CD4-positive, alpha-beta memory T cell (primary cell): ENCODE data around the gene DVL2. TPM values are rescaled to one million over a fixed set of nuclear protein-coding genes. Genes with fewer than 3 reads are reported as not detected.

Experiments used
- CTCF ChIA-PET: fragments of 350-600 bp; sonication (Branson Sonifier 250); formaldehyde crosslinking; loops from one replicate; lab custom pipeline; 2021; ENCODE audit warnings: inconsistent platforms; ENCODE audit not compliant: partially characterized antibody; lab: Charles Lee
- POLR2A ChIA-PET: fragments of 350-600 bp; sonication (Branson Sonifier 250); formaldehyde crosslinking; loops from one replicate; lab custom pipeline; 2021; ENCODE audit not compliant: partially characterized antibody; lab: Charles Lee
- DNase-seq, 5 donors: peaks; one replicate each; pipeline versions ENCODE4 v3.0.0 to v3.0.0-alpha.2; 2020 to 2022; ENCODE audit warnings: mixed read lengths in 1 of 5
- H3K27ac ChIP-seq: one replicate; pipeline ENCODE4 v1.7.0; 2013; ENCODE audit warnings: low read depth, low read length
- H3K27me3 ChIP-seq: 2 replicates; pipeline ENCODE4 v1.7.0; 2013; ENCODE audit warnings: mild to moderate bottlenecking, low read length, moderate library complexity; ENCODE audit not compliant: insufficient read depth
- H3K36me3 ChIP-seq: 2 replicates; pipeline ENCODE4 v1.7.0; 2013; ENCODE audit warnings: mild to moderate bottlenecking, low read length, moderate library complexity; ENCODE audit not compliant: insufficient read depth
- H3K4me1 ChIP-seq: 2 replicates; pipeline ENCODE4 v1.7.0; 2013; ENCODE audit warnings: mild to moderate bottlenecking, low read length, moderate library complexity; ENCODE audit not compliant: insufficient read depth
- H3K4me3 ChIP-seq, 2 donors: one replicate each; pipeline ENCODE4 v1.7.0; 2013; ENCODE audit warnings: low read length in 2 of 2, mild to moderate bottlenecking in 1 of 2
- H3K9me3 ChIP-seq, 2 donors: one replicate each; pipeline ENCODE4 v1.7.0; 2013; ENCODE audit warnings: low read length in 2 of 2, control low read depth in 1 of 2; ENCODE audit not compliant: control insufficient read depth in 1 of 2
- H3K27ac Mint-ChIP-seq, 7 donors: one replicate each; pipeline ENCODE4 v1.8.0; 2020 to 2021; ENCODE audit warnings: mixed read lengths in 7 of 7, mild to moderate bottlenecking in 6 of 7, inconsistent platforms in 3 of 7, moderate library complexity in 3 of 7
- H3K27me3 Mint-ChIP-seq, 2 donors: one replicate each; pipeline ENCODE4 v1.8.0; 2020 to 2021; ENCODE audit warnings: mixed read lengths in 2 of 2
- H3K36me3 Mint-ChIP-seq, 2 donors: one replicate each; pipeline ENCODE4 v1.8.0; 2020 to 2021; ENCODE audit warnings: mixed read lengths in 2 of 2, inconsistent platforms in 1 of 2, mild to moderate bottlenecking in 1 of 2
- H3K4me1 Mint-ChIP-seq, 4 donors: one replicate each; pipeline ENCODE4 v1.8.0; 2020 to 2021; ENCODE audit warnings: mixed read lengths in 4 of 4, mild to moderate bottlenecking in 1 of 4
- H3K4me3 Mint-ChIP-seq, 8 donors: one replicate each; pipeline ENCODE4 v1.8.0; 2020 to 2021; ENCODE audit warnings: mixed read lengths in 8 of 8, mild to moderate bottlenecking in 7 of 8, moderate library complexity in 6 of 8, inconsistent platforms in 3 of 8
- H3K9me3 Mint-ChIP-seq, 8 donors: one replicate each; pipeline ENCODE4 v1.8.0; 2020 to 2021; ENCODE audit warnings: mixed read lengths in 8 of 8, mild to moderate bottlenecking in 5 of 8, inconsistent platforms in 3 of 8, moderate library complexity in 1 of 8
- intact Hi-C: fragments of 100-400 bp; cut with micrococcal nuclease; formaldehyde crosslinking; loops from one replicate; pipeline ENCODE4 v1.15.1; 2023
- polyA plus RNA-seq, 2 donors: library from polyadenylated mRNA; unstranded; fragments of 300-500 nt; fragmentation: Illumina TruSeq; gene quantifications; one replicate each; pipeline ENCODE4 v1.2.3, GENCODE V29; 2021
- total RNA-seq, 2 experiments: library from RNA; stranded (reverse); gene quantifications; one replicate each; pipeline ENCODE4 v1.2.3, GENCODE V29; 2021

DVL2 gene
- total and polyA plus RNA-seq, 4 experiments from 2014 or later: 22.0 to 76.8 (median 49.4) TPM

GRCh38 chr17:7261379-7262191 lies 27.3 kb upstream of the DVL2 start:
- POLR2A ChIA-PET: interaction anchor here (0.9 to 2.2 kb wide), 6 partner anchors 10 to 226 kb away, joined by 3 to 6 read pairs (median 3); partner anchors contain the start of genes ACAP1, CTDNEP1, GABARAP and SLC16A13

GRCh38 chr17:7260651-7261378 lies 26.5 kb upstream of the DVL2 start:
- H3K27me3 ChIP-seq: no peaks in the 10 kb centered on the region
- H3K4me1 Mint-ChIP-seq: peaks cover 14 to 31% (median 23%) of the 10 kb centered on the region in 4 donors
- H3K4me1 ChIP-seq: peaks cover 31% of the 10 kb centered on the region
- H3K9me3 Mint-ChIP-seq: no peaks in the 10 kb centered on the region
- H3K36me3 Mint-ChIP-seq: peaks cover 13 to 26% of the 10 kb centered on the region in 2 donors
- H3K27ac Mint-ChIP-seq: peak overlapping the region in 3 of 7 donors; percentile 12 to 35 (median 13)
- H3K27me3 Mint-ChIP-seq: peaks cover 2 to 10% of the 10 kb centered on the region in 2 donors
- ChIA-PET POLR2A (interaction anchor here (0.9 to 1.5 kb wide), 5 partner anchors 9 to 76 kb away, joined by 3 to 4 read pairs (median 3); partner anchors contain the start of genes ACAP1, CTDNEP1 and GABARAP), CTCF (no interaction called here)
- intact Hi-C loops: loop anchor here (1.0 kb wide), 1 partner anchor 9 kb away; the partner anchor contains the start of gene ELP5
- H3K4me3 ChIP-seq: no peak overlapping the region
- peak overlapping the region; percentile 38 to 78 (median 56) for H3K4me3 Mint-ChIP-seq
- no peak for DNase-seq
- H3K9me3 ChIP-seq: no peaks in the 10 kb centered on the region
- H3K27ac ChIP-seq: peak overlapping the region; percentile 46
- H3K36me3 ChIP-seq: peaks cover 7% of the 10 kb centered on the region

More at GRCh38 chr17:7261379-7262191, 27.3 kb upstream of the DVL2 start:
- H3K27ac Mint-ChIP-seq: peak overlapping the region in 5 of 7 donors; percentile 22 to 70 (median 59)
- Histone ChIP-seq H3K27ac (peak overlapping the region; percentile 46), H3K4me3 (no peak overlapping the region), H3K36me3 (peaks cover 3% of the 10 kb centered on the region), H3K27me3 (no peaks in the 10 kb centered on the region), H3K9me3 (no peaks in the 10 kb centered on the region), H3K4me1 (peaks cover 31% of the 10 kb centered on the region)
- peaks cover 4 to 10% of the 10 kb centered on the region in 2 donors for H3K27me3 Mint-ChIP-seq
- CTCF ChIA-PET: interaction anchor here (0.5 kb wide), 1 partner anchor 455 kb away, joined by 3 read pairs; no protein-coding TSS in a partner anchor
- H3K36me3 Mint-ChIP-seq: peaks cover 9 to 20% of the 10 kb centered on the region in 2 donors
- H3K9me3 Mint-ChIP-seq: no peaks in the 10 kb centered on the region
- peaks cover 14 to 31% (median 23%) of the 10 kb centered on the region in 4 donors for H3K4me1 Mint-ChIP-seq
- intact Hi-C loops: loop anchor here (1.0 kb wide), 1 partner anchor 9 kb away; the partner anchor contains the start of gene ELP5
- DNase-seq: no peak
- H3K4me3 Mint-ChIP-seq: peak overlapping the region; percentile 46 to 81 (median 68)

- Histone ChIP-seq H3K27ac (no peak overlapping the region), H3K4me3 (no peak overlapping the region), H3K9me3 (no peaks in the 10 kb centered on the region), H3K4me1 (peaks cover 31% of the 10 kb centered on the region), H3K27me3 (no peaks in the 10 kb centered on the region), H3K36me3 (peaks cover 7% of the 10 kb centered on the region)
- Mint-ChIP-seq H3K36me3 (peaks cover 13 to 29% of the 10 kb centered on the region in 2 donors), H3K4me1 (peaks cover 14 to 31% (median 23%) of the 10 kb centered on the region in 4 donors), H3K27ac (peak overlapping the region in 4 of 7 donors; percentile 22 to 60 (median 38)), H3K4me3 (peak overlapping the region in 7 of 8 donors; percentile 49 to 78 (median 57)), H3K9me3 (no peaks in the 10 kb centered on the region), H3K27me3 (peaks cover 2 to 10% of the 10 kb centered on the region in 2 donors)
- ChIA-PET POLR2A (interaction anchor here (0.6 to 1.5 kb wide), 2 partner anchors 16 to 19 kb away, joined by 3 to 4 read pairs; no protein-coding TSS in a partner anchor), CTCF (no interaction called here)
- no peak for DNase-seq
- intact Hi-C loops: no loop called here
These were observed 25.8 kb upstream of the DVL2 start for GRCh38 chr17:7260151-7260550.

GRCh38 chr17:7259555-7259889 lies 25.2 kb upstream of the DVL2 start:
- CTCF ChIA-PET: interaction anchor here (1.1 kb wide), 1 partner anchor 37 kb away, joined by 3 read pairs; no protein-coding TSS in a partner anchor

GRCh38 chr17:7258731-7259554 lies 24.6 kb upstream of the DVL2 start:
- peak overlapping the region in 1 of 8 donors; percentile 57 for H3K4me3 Mint-ChIP-seq
- H3K27me3 Mint-ChIP-seq: peaks cover under 1 to 10% of the 10 kb centered on the region in 2 donors
- DNase-seq: no peak
- POLR2A ChIA-PET: interaction anchor here (0.7 to 1.5 kb wide), 2 partner anchors 20 to 24 kb away, joined by 3 to 4 read pairs; no protein-coding TSS in a partner anchor
- no peaks in the 10 kb centered on the region for H3K9me3 ChIP-seq
- peaks cover 7% of the 10 kb centered on the region for H3K36me3 ChIP-seq
- H3K4me3 ChIP-seq: no peak overlapping the region
- peaks cover 0 to 1% (median 0%) of the 10 kb centered on the region in 8 donors for H3K9me3 Mint-ChIP-seq
- H3K27ac ChIP-seq: no peak overlapping the region
- peaks cover 13 to 34% (median 21%) of the 10 kb centered on the region in 4 donors for H3K4me1 Mint-ChIP-seq
- H3K27ac Mint-ChIP-seq: no peak overlapping the region
- intact Hi-C loops: no loop called here
- CTCF ChIA-PET: interaction anchor here (1.1 kb wide), 1 partner anchor 37 kb away, joined by 3 read pairs; no protein-coding TSS in a partner anchor
- no peaks in the 10 kb centered on the region for H3K27me3 ChIP-seq
- peaks cover 18 to 41% of the 10 kb centered on the region in 2 donors for H3K36me3 Mint-ChIP-seq
- H3K4me1 ChIP-seq: peaks cover 31% of the 10 kb centered on the region

More at GRCh38 chr17:7259555-7259889, 25.2 kb upstream of the DVL2 start:
- H3K9me3 ChIP-seq: no peaks in the 10 kb centered on the region
- Mint-ChIP-seq H3K36me3 (peaks cover 17 to 35% of the 10 kb centered on the region in 2 donors), H3K4me3 (peak overlapping the region in 2 of 8 donors; percentile 45 to 57), H3K9me3 (peaks cover 0 to 1% (median 0%) of the 10 kb centered on the region in 8 donors), H3K4me1 (peaks cover 14 to 35% (median 23%) of the 10 kb centered on the region in 4 donors), H3K27me3 (peaks cover 2 to 10% of the 10 kb centered on the region in 2 donors), H3K27ac (peak overlapping the region in 1 of 7 donors; percentile 27)
- peaks cover 7% of the 10 kb centered on the region for H3K36me3 ChIP-seq
- no peak for DNase-seq
- intact Hi-C loops: no loop called here
- no peaks in the 10 kb centered on the region for H3K27me3 ChIP-seq
- H3K4me1 ChIP-seq: peaks cover 31% of the 10 kb centered on the region
- POLR2A ChIA-PET: interaction anchor here (0.6 to 1.5 kb wide), 3 partner anchors 15 to 23 kb away, joined by 3 to 4 read pairs (median 3); no protein-coding TSS in a partner anchor
- no peak overlapping the region for H3K27ac ChIP-seq
- H3K4me3 ChIP-seq: no peak overlapping the region
